Activated naive CD8-positive, alpha-beta T cell (primary cell): ENCODE measurements around the gene ATP10A.

Experiments
- H3K27ac Mint-ChIP-seq: one replicate; pipeline ENCODE4 v1.8.0; 2021; ENCODE audit warnings: mixed read lengths
- H3K27me3 Mint-ChIP-seq: one replicate; pipeline ENCODE4 v1.8.0; 2021; ENCODE audit warnings: mixed read lengths
- H3K36me3 Mint-ChIP-seq: one replicate; pipeline ENCODE4 v1.8.0; 2021; ENCODE audit warnings: mixed read lengths
- H3K4me1 Mint-ChIP-seq: one replicate; pipeline ENCODE4 v1.8.0; 2021; ENCODE audit warnings: low read depth, mixed read lengths
- H3K4me3 Mint-ChIP-seq: one replicate; pipeline ENCODE4 v1.8.0; 2021; ENCODE audit warnings: mild to moderate bottlenecking, mixed read lengths
- H3K9me3 Mint-ChIP-seq: one replicate; pipeline ENCODE4 v1.8.0; 2021; ENCODE audit warnings: low read depth, mixed read lengths

ATP10A gene

GRCh38 chr15:25733036-25733855 is 129.9 kb downstream of the ATP10A start:
- H3K4me1 Mint-ChIP-seq = no peaks in the 10 kb centered on the region
- H3K4me3 Mint-ChIP-seq = no peak overlapping the region
- H3K27me3 Mint-ChIP-seq = no peaks in the 10 kb centered on the region
- no peak overlapping the region for H3K27ac Mint-ChIP-seq
- no peaks in the 10 kb centered on the region for H3K36me3 Mint-ChIP-seq
- no peaks in the 10 kb centered on the region for H3K9me3 Mint-ChIP-seq

- no peak overlapping the region for H3K27ac Mint-ChIP-seq
- no peaks in the 10 kb centered on the region for H3K4me1 Mint-ChIP-seq
- H3K9me3 Mint-ChIP-seq = no peaks in the 10 kb centered on the region
- no peak overlapping the region for H3K4me3 Mint-ChIP-seq
- H3K27me3 Mint-ChIP-seq = no peaks in the 10 kb centered on the region
- peaks cover 2% of the 10 kb centered on the region for H3K36me3 Mint-ChIP-seq
Observed at GRCh38 chr15:25732191-25732590, 130.9 kb downstream of the ATP10A start.

- Mint-ChIP-seq H3K4me3 (no peak overlapping the region), H3K27me3 (no peaks in the 10 kb centered on the region), H3K27ac (no peak overlapping the region), H3K9me3 (no peaks in the 10 kb centered on the region), H3K36me3 (peaks cover 2% of the 10 kb centered on the region), H3K4me1 (no peaks in the 10 kb centered on the region)
Observed at GRCh38 chr15:25731411-25731810, 131.7 kb downstream of the ATP10A start.

- Mint-ChIP-seq H3K4me3 (no peak overlapping the region), H3K36me3 (peaks cover 2% of the 10 kb centered on the region), H3K9me3 (no peaks in the 10 kb centered on the region), H3K4me1 (no peaks in the 10 kb centered on the region), H3K27me3 (no peaks in the 10 kb centered on the region), H3K27ac (no peak overlapping the region)
Observed at GRCh38 chr15:25730918-25731317, 132.2 kb downstream of the ATP10A start.

GRCh38 chr15:25728816-25729215 is 134.3 kb downstream of the ATP10A start:
- no peak overlapping the region for H3K4me3 Mint-ChIP-seq
- no peaks in the 10 kb centered on the region for H3K27me3 Mint-ChIP-seq
- peaks cover 2% of the 10 kb centered on the region for H3K36me3 Mint-ChIP-seq
- no peaks in the 10 kb centered on the region for H3K4me1 Mint-ChIP-seq
- H3K27ac Mint-ChIP-seq = no peak overlapping the region
- no peaks in the 10 kb centered on the region for H3K9me3 Mint-ChIP-seq

GRCh38 chr15:25727867-25728600 is 135.1 kb downstream of the ATP10A start:
- no peaks in the 10 kb centered on the region for H3K27me3 Mint-ChIP-seq
- H3K36me3 Mint-ChIP-seq = peaks cover 2% of the 10 kb centered on the region
- no peaks in the 10 kb centered on the region for H3K4me1 Mint-ChIP-seq
- no peak overlapping the region for H3K27ac Mint-ChIP-seq
- no peak overlapping the region for H3K4me3 Mint-ChIP-seq
- H3K9me3 Mint-ChIP-seq = no peaks in the 10 kb centered on the region

- no peaks in the 10 kb centered on the region for H3K27me3 Mint-ChIP-seq
- peaks cover 4% of the 10 kb centered on the region for H3K36me3 Mint-ChIP-seq
Observed at GRCh38 chr15:25727116-25727515, 136.0 kb downstream of the ATP10A start.

GRCh38 chr15:25725758-25726157 is 137.4 kb downstream of the ATP10A start:
- H3K4me1 Mint-ChIP-seq = no peaks in the 10 kb centered on the region
- H3K27me3 Mint-ChIP-seq = no peaks in the 10 kb centered on the region
- H3K9me3 Mint-ChIP-seq = no peaks in the 10 kb centered on the region
- peaks cover 4% of the 10 kb centered on the region for H3K36me3 Mint-ChIP-seq
- H3K27ac Mint-ChIP-seq = no peak overlapping the region
- H3K4me3 Mint-ChIP-seq = no peak overlapping the region

More at GRCh38 chr15:25727116-25727515, 136.0 kb downstream of the ATP10A start:
- H3K4me3 Mint-ChIP-seq = no peak overlapping the region
- no peaks in the 10 kb centered on the region for H3K9me3 Mint-ChIP-seq
- H3K27ac Mint-ChIP-seq = no peak overlapping the region
- H3K4me1 Mint-ChIP-seq = no peaks in the 10 kb centered on the region

GRCh38 chr15:25724899-25725298 is 138.2 kb downstream of the ATP10A start:
- no peak overlapping the region for H3K27ac Mint-ChIP-seq
- H3K4me3 Mint-ChIP-seq = no peak overlapping the region
- H3K36me3 Mint-ChIP-seq = peaks cover 4% of the 10 kb centered on the region
- H3K4me1 Mint-ChIP-seq = no peaks in the 10 kb centered on the region
- no peaks in the 10 kb centered on the region for H3K9me3 Mint-ChIP-seq
- no peaks in the 10 kb centered on the region for H3K27me3 Mint-ChIP-seq

- peak overlapping the region; percentile 13 for H3K27ac Mint-ChIP-seq
- no peaks in the 10 kb centered on the region for H3K9me3 Mint-ChIP-seq
- no peaks in the 10 kb centered on the region for H3K27me3 Mint-ChIP-seq
- H3K4me1 Mint-ChIP-seq = no peaks in the 10 kb centered on the region
- peaks cover 2% of the 10 kb centered on the region for H3K36me3 Mint-ChIP-seq
- H3K4me3 Mint-ChIP-seq = no peak overlapping the region
Observed at GRCh38 chr15:25721605-25721955, 141.5 kb downstream of the ATP10A start.

GRCh38 chr15:25719101-25719985 is 143.8 kb downstream of the ATP10A start:
- H3K27ac Mint-ChIP-seq = no peak overlapping the region
- H3K4me3 Mint-ChIP-seq = no peak overlapping the region
- H3K4me1 Mint-ChIP-seq = no peaks in the 10 kb centered on the region
- H3K36me3 Mint-ChIP-seq = peaks cover 2% of the 10 kb centered on the region
- no peaks in the 10 kb centered on the region for H3K27me3 Mint-ChIP-seq
- no peaks in the 10 kb centered on the region for H3K9me3 Mint-ChIP-seq

- no peak overlapping the region for H3K27ac Mint-ChIP-seq
- no peak overlapping the region for H3K4me3 Mint-ChIP-seq
- no peaks in the 10 kb centered on the region for H3K9me3 Mint-ChIP-seq
- no peaks in the 10 kb centered on the region for H3K27me3 Mint-ChIP-seq
- H3K4me1 Mint-ChIP-seq = no peaks in the 10 kb centered on the region
- H3K36me3 Mint-ChIP-seq = peaks cover 2% of the 10 kb centered on the region
Observed at GRCh38 chr15:25718597-25718996, 144.5 kb downstream of the ATP10A start.

- Mint-ChIP-seq H3K27ac (no peak overlapping the region), H3K4me3 (no peak overlapping the region), H3K4me1 (no peaks in the 10 kb centered on the region), H3K9me3 (no peaks in the 10 kb centered on the region), H3K36me3 (peaks cover 2% of the 10 kb centered on the region), H3K27me3 (no peaks in the 10 kb centered on the region)
Observed at GRCh38 chr15:25718169-25718536, 145.0 kb downstream of the ATP10A start.

GRCh38 chr15:25717457-25718168 is 145.5 kb downstream of the ATP10A start:
- Mint-ChIP-seq H3K27me3 (no peaks in the 10 kb centered on the region), H3K9me3 (no peaks in the 10 kb centered on the region), H3K4me1 (no peaks in the 10 kb centered on the region), H3K4me3 (no peak overlapping the region), H3K27ac (no peak overlapping the region), H3K36me3 (peaks cover under 1% of the 10 kb centered on the region)
